ENCODE data around the gene PLAAT1.

PLAAT1 gene

GRCh38 chr3:193212844-193213243, 28.2 kb upstream of the PLAAT1 start:
- TF ChIP-seq CTCF (IDR thresholded peaks at IDR 0.05; ENCODE audit: extremely low read depth, missing control alignments) = no peak
- DNase-seq (ENCODE audit: low spot score) = no peak

GRCh38 chr3:193214445-193214844, 26.6 kb upstream of the PLAAT1 start:
- no peak for DNase-seq (ENCODE audit: low spot score)

GRCh38 chr3:193225302-193226125, 15.5 kb upstream of the PLAAT1 start:
- no peak for TF ChIP-seq CTCF (IDR thresholded peaks at IDR 0.05; ENCODE audit: extremely low read depth, missing control alignments)
- no peak for DNase-seq (ENCODE audit: low spot score)

More at GRCh38 chr3:193214445-193214844, 26.6 kb upstream of the PLAAT1 start:
- no peak for TF ChIP-seq CTCF (IDR thresholded peaks at IDR 0.05; ENCODE audit: extremely low read depth, missing control alignments)

GRCh38 chr3:193228206-193228605, 12.8 kb upstream of the PLAAT1 start:
- no peak for TF ChIP-seq CTCF (IDR thresholded peaks at IDR 0.05; ENCODE audit: extremely low read depth, missing control alignments)
- DNase-seq (ENCODE audit: low spot score) = no peak

- TF ChIP-seq CTCF (IDR thresholded peaks at IDR 0.05; ENCODE audit: extremely low read depth, missing control alignments) = no peak
- no peak for DNase-seq (ENCODE audit: low spot score)
These were observed 11.1 kb upstream of the PLAAT1 start for GRCh38 chr3:193229851-193230420.

GRCh38 chr3:193230610-193231009, 10.4 kb upstream of the PLAAT1 start:
- TF ChIP-seq CTCF (IDR thresholded peaks at IDR 0.05; ENCODE audit: extremely low read depth, missing control alignments) = no peak
- DNase-seq (ENCODE audit: low spot score) = no peak

- no peak for DNase-seq (ENCODE audit: low spot score)
- TF ChIP-seq CTCF (IDR thresholded peaks at IDR 0.05; ENCODE audit: extremely low read depth, missing control alignments) = no peak
These were observed 9.8 kb upstream of the PLAAT1 start for GRCh38 chr3:193231201-193231600.
